HepG2 (cell line): ENCODE measurements around the gene RASSF8. TPM values are rescaled to one million over a fixed set of nuclear protein-coding genes. Genes with fewer than 3 reads are reported as not detected.

ENCODE experiments used
- FIP1L1 ChIP-seq: fragments of 200-400 bp; formaldehyde crosslinking; IDR thresholded peaks from 2 replicates; pipeline ENCODE4 v1.6.1; 2018; ENCODE audit warnings: low read depth, mild to moderate bottlenecking, low read length, moderate library complexity, borderline replicate concordance; ENCODE audit not compliant: insufficient read depth
- MIXL1 ChIP-seq: IDR thresholded peaks from 2 replicates; pipeline ENCODE4 v1.6.1; 2016
- NCOA2 ChIP-seq: sonication (generic); formaldehyde crosslinking; IDR thresholded peaks from 2 replicates; pipeline ENCODE4 v1.8.0; 2022; ENCODE audit warnings: inconsistent platforms
- PITX1 ChIP-seq: sonication (generic); formaldehyde crosslinking; IDR thresholded peaks from 2 replicates; pipeline ENCODE4 v1.5.1; 2020; ENCODE audit warnings: mild to moderate bottlenecking, missing genetic modification reagents
- SMC3 ChIP-seq: IDR thresholded peaks from 2 replicates; pipeline ENCODE4 v1.6.1; 2011; ENCODE audit warnings: low read length, improper control_type of control experiment
- SOX13 ChIP-seq, 3 experiments: fragments of 450-650 bp in 1 of 3; sonication (generic) in 1 of 3; formaldehyde crosslinking in 1 of 3; IDR thresholded peaks in 2 of 3; conservative IDR thresholded peaks in 1 of 3; 2 replicates each; pipeline versions ENCODE4 v1.5.0 to v1.6.1; 2016 to 2020; ENCODE audit warnings: antibody characterized with exemption in 1 of 3, mild to moderate bottlenecking in 1 of 3, missing compliant biosample characterization in 1 of 3, missing genetic modification reagents in 1 of 3, moderate library complexity in 1 of 3
- SYNCRIP ChIP-seq: fragments of 200-400 bp; formaldehyde crosslinking; IDR thresholded peaks from 2 replicates; pipeline ENCODE4 v1.6.1; 2018; ENCODE audit warnings: mild to moderate bottlenecking, low read depth, low read length; ENCODE audit not compliant: insufficient read depth
- ZNF614 ChIP-seq: IDR thresholded peaks from 2 replicates; pipeline ENCODE4 v1.6.1; 2018; ENCODE audit warnings: missing biosample characterization, missing genetic modification reagents, inconsistent platforms, borderline replicate concordance
- ZNF616 ChIP-seq: sonication (generic); formaldehyde crosslinking; IDR thresholded peaks from 2 replicates; pipeline ENCODE4 v1.5.0; 2020; ENCODE audit warnings: low read depth, mild to moderate bottlenecking, missing genetic modification reagents
- polyA plus RNA-seq, 8 experiments: library from polyadenylated mRNA; depleted of rRNA in 3 of 8; stranded (reverse) in 7 of 8; unstranded in 1 of 8; fragments of >200 nt; fragmentation: Illumina TruSeq in 4 of 8; extraction: Trizol in 4 of 8; gene quantifications; 2 replicates each; pipeline versions ENCODE4 v1.2.1 to v1.2.3, GENCODE V29; 2011 to 2016; ENCODE audit warnings: low read depth in 4 of 8, missing spikeins in 1 of 8, mixed read lengths in 1 of 8; ENCODE audit not compliant: insufficient read depth in 1 of 8
- total RNA-seq, 5 experiments: library from RNA; depleted of rRNA; stranded (reverse); fragments of >200 nt; fragmentation: Illumina TruSeq; extraction: Trizol; gene quantifications; 2 replicates each; pipeline ENCODE4 v1.2.3, GENCODE V29; 2016; ENCODE audit warnings: low read depth in 1 of 5
- TF ChIP-seq, protein P1 (sequence below): sonication (generic); formaldehyde crosslinking; conservative IDR thresholded peaks from 2 replicates; pipeline ENCODE4 v1.4.0; 2020; ENCODE audit warnings: missing genetic modification reagents
- TF ChIP-seq, protein P2 (sequence below): sonication (generic); formaldehyde crosslinking; IDR thresholded peaks from 2 replicates; pipeline ENCODE4 v1.5.0; 2020; ENCODE audit warnings: missing genetic modification reagents
- TF ChIP-seq, protein P3 (sequence below): sonication (generic); formaldehyde crosslinking; IDR thresholded peaks from 2 replicates; pipeline ENCODE4 v1.8.0; 2023; ENCODE audit warnings: mild to moderate bottlenecking, missing genetic modification reagents
- TF ChIP-seq, protein P4 (sequence below): sonication (generic); formaldehyde crosslinking; IDR thresholded peaks from 2 replicates; pipeline ENCODE4 v1.4.0; 2020; ENCODE audit warnings: missing genetic modification reagents, borderline replicate concordance
- TF ChIP-seq, protein P5 (sequence below): sonication (generic); formaldehyde crosslinking; IDR thresholded peaks from 2 replicates; pipeline ENCODE4 v1.8.1; 2023; ENCODE audit warnings: mild to moderate bottlenecking, missing genetic modification reagents

RASSF8 gene
- total and polyA plus RNA-seq, 2 of the 13 experiments (the other 11 are each of a cell fraction or from before 2014, with no cell fraction given), result 0.82 to 9.2 TPM

DNA sequence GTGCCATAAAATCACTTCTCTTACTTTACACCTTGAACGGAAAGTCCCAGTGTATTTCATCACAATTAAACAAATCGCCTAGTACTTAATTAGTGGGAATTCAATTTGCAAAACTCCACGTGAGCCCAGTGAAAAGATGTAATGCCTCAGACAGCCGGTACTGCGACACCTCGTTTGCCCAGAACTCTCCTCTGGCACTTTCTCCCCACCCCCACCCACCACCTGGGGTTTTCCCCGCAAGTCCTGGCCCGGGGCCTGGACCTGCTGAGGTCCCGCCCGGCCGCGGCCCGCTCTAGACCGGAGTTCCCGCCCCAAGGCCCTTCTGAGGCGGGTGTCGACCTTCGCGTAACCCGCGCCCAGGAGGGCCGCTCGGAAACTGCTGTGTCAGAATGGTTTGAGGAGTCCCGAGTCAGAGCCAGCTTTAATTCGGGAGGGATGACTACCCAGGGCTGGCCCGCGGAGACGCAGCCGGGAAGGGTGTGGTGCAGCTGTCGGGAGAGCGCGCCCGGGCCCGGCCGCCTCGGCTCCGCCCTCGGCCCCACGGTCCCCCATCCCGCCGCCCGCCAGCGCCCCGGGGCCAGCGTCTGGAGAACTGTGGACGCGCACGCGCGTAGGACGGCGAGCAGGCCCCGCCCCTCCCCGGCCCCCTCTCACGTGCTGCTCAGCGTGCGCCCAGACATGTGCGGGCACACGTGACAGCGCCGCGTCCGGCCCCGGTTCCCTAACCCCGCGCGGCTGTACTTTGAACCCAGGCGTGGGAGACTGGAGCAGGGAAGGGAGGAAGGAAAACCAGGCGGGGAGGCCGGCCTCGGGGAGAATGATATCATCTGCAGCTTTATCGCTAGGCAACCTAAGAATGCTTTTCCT lies 155.6 kb downstream of the RASSF8 start (continued):
- peak; percentile 82; the same call in 1 of the 2 replicates for TF ChIP-seq ZNF616 (CRISPR knock-in tag)
- peak; percentile 80 for TF ChIP-seq PITX1
- TF ChIP-seq NCOA2 (CRISPR knock-in tag), result 0 out of 2 replicates have a peak, but pooled peaks have one; percentile 27
- TF ChIP-seq, protein P1, sequence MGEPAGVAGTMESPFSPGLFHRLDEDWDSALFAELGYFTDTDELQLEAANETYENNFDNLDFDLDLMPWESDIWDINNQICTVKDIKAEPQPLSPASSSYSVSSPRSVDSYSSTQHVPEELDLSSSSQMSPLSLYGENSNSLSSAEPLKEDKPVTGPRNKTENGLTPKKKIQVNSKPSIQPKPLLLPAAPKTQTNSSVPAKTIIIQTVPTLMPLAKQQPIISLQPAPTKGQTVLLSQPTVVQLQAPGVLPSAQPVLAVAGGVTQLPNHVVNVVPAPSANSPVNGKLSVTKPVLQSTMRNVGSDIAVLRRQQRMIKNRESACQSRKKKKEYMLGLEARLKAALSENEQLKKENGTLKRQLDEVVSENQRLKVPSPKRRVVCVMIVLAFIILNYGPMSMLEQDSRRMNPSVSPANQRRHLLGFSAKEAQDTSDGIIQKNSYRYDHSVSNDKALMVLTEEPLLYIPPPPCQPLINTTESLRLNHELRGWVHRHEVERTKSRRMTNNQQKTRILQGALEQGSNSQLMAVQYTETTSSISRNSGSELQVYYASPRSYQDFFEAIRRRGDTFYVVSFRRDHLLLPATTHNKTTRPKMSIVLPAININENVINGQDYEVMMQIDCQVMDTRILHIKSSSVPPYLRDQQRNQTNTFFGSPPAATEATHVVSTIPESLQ (CRISPR knock-in tag), result no peak
- TF ChIP-seq, protein P2, sequence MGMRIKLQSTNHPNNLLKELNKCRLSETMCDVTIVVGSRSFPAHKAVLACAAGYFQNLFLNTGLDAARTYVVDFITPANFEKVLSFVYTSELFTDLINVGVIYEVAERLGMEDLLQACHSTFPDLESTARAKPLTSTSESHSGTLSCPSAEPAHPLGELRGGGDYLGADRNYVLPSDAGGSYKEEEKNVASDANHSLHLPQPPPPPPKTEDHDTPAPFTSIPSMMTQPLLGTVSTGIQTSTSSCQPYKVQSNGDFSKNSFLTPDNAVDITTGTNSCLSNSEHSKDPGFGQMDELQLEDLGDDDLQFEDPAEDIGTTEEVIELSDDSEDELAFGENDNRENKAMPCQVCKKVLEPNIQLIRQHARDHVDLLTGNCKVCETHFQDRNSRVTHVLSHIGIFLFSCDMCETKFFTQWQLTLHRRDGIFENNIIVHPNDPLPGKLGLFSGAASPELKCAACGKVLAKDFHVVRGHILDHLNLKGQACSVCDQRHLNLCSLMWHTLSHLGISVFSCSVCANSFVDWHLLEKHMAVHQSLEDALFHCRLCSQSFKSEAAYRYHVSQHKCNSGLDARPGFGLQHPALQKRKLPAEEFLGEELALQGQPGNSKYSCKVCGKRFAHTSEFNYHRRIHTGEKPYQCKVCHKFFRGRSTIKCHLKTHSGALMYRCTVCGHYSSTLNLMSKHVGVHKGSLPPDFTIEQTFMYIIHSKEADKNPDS (CRISPR knock-in tag), result no peak
- no peak for TF ChIP-seq FIP1L1
- TF ChIP-seq, protein P3, sequence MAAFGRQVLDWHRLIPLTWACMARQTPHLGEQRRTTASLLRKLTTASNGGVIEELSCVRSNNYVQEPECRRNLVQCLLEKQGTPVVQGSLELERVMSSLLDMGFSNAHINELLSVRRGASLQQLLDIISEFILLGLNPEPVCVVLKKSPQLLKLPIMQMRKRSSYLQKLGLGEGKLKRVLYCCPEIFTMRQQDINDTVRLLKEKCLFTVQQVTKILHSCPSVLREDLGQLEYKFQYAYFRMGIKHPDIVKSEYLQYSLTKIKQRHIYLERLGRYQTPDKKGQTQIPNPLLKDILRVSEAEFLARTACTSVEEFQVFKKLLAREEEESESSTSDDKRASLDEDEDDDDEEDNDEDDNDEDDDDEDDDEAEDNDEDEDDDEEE (CRISPR knock-in tag), result peak; percentile 70; the same call in 1 of the 2 replicates
- TF ChIP-seq, protein P4, sequence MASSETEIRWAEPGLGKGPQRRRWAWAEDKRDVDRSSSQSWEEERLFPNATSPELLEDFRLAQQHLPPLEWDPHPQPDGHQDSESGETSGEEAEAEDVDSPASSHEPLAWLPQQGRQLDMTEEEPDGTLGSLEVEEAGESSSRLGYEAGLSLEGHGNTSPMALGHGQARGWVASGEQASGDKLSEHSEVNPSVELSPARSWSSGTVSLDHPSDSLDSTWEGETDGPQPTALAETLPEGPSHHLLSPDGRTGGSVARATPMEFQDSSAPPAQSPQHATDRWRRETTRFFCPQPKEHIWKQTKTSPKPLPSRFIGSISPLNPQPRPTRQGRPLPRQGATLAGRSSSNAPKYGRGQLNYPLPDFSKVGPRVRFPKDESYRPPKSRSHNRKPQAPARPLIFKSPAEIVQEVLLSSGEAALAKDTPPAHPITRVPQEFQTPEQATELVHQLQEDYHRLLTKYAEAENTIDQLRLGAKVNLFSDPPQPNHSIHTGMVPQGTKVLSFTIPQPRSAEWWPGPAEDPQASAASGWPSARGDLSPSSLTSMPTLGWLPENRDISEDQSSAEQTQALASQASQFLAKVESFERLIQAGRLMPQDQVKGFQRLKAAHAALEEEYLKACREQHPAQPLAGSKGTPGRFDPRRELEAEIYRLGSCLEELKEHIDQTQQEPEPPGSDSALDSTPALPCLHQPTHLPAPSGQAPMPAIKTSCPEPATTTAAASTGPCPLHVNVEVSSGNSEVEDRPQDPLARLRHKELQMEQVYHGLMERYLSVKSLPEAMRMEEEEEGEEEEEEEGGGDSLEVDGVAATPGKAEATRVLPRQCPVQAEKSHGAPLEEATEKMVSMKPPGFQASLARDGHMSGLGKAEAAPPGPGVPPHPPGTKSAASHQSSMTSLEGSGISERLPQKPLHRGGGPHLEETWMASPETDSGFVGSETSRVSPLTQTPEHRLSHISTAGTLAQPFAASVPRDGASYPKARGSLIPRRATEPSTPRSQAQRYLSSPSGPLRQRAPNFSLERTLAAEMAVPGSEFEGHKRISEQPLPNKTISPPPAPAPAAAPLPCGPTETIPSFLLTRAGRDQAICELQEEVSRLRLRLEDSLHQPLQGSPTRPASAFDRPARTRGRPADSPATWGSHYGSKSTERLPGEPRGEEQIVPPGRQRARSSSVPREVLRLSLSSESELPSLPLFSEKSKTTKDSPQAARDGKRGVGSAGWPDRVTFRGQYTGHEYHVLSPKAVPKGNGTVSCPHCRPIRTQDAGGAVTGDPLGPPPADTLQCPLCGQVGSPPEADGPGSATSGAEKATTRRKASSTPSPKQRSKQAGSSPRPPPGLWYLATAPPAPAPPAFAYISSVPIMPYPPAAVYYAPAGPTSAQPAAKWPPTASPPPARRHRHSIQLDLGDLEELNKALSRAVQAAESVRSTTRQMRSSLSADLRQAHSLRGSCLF (CRISPR knock-in tag), result no peak
- TF ChIP-seq, protein P5, sequence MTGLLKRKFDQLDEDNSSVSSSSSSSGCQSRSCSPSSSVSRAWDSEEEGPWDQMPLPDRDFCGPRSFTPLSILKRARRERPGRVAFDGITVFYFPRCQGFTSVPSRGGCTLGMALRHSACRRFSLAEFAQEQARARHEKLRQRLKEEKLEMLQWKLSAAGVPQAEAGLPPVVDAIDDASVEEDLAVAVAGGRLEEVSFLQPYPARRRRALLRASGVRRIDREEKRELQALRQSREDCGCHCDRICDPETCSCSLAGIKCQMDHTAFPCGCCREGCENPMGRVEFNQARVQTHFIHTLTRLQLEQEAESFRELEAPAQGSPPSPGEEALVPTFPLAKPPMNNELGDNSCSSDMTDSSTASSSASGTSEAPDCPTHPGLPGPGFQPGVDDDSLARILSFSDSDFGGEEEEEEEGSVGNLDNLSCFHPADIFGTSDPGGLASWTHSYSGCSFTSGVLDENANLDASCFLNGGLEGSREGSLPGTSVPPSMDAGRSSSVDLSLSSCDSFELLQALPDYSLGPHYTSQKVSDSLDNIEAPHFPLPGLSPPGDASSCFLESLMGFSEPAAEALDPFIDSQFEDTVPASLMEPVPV (CRISPR knock-in tag), result peak; percentile 78
- TF ChIP-seq SMC3, result no peak
- TF ChIP-seq SOX13 (IDR thresholded peaks at IDR 0.05), result 0 out of 2 replicates have a peak, but pooled peaks have one; percentile 27
- peak in 1 of 2 experiments; percentile 72; a peak in 2 of 4 replicates for TF ChIP-seq SOX13 (CRISPR knock-in tag; conservative IDR thresholded peaks at IDR 0.05 in 1 of 2, IDR thresholded peaks at IDR 0.05 in 1 of 2)
- peak; percentile 56; the same call in 1 of the 2 replicates for TF ChIP-seq ZNF614
- peak; percentile 48; the same call in 1 of the 2 replicates for TF ChIP-seq MIXL1 (CRISPR knock-in tag)
- TF ChIP-seq SYNCRIP, result no peak
